Spleen (tissue), 11 donors: ENCODE results near the gene CHCHD2. TPM values are rescaled to one million over a fixed set of nuclear protein-coding genes. Genes with fewer than 3 reads are reported as not detected.
"Not testable (repeated sequence)": the region's sequence is repeated elsewhere in the genome, so short reads cannot be mapped to it uniquely, and the experiment has no call there.

Experiments used
- DNase-seq: peaks from one replicate; pipeline ENCODE4 v3.0.0-alpha.2; 2020
- H3K27ac ChIP-seq, 8 donors: fragments of 200-600 bp; sonication (generic) in 7 of 8; 1 replicate in 4 of 8; 2 replicates in 4 of 8; pipeline versions ENCODE4 v1.5.0 to v1.8.0; 2016 to 2021; ENCODE audit warnings: inconsistent platforms in 4 of 8, mild to moderate bottlenecking in 4 of 8, moderate library complexity in 1 of 8
- H3K27me3 ChIP-seq, 7 donors: fragments of 200-600 bp; sonication (generic) in 6 of 7; replicated peaks in 1 of 7; 1 replicate in 4 of 7; 2 replicates in 3 of 7; pipeline versions ENCODE4 v1.5.0 to v1.8.0; 2016 to 2021; ENCODE audit warnings: inconsistent platforms in 3 of 7, mild to moderate bottlenecking in 1 of 7
- H3K36me3 ChIP-seq, 6 donors: fragments of 200-600 bp; sonication (generic) in 5 of 6; 1 replicate in 4 of 6; 2 replicates in 2 of 6; pipeline versions ENCODE4 v1.5.0 to v1.8.0; 2016 to 2021; ENCODE audit warnings: inconsistent platforms in 2 of 6
- H3K4me1 ChIP-seq, 6 donors: fragments of 200-600 bp; sonication (generic) in 5 of 6; 1 replicate in 3 of 6; 2 replicates in 3 of 6; pipeline versions ENCODE4 v1.5.0 to v1.8.0; 2016 to 2021; ENCODE audit warnings: inconsistent platforms in 3 of 6
- H3K4me3 ChIP-seq, 8 donors: fragments of 200-600 bp; sonication (generic) in 7 of 8; 1 replicate in 4 of 8; 2 replicates in 4 of 8; pipeline versions ENCODE4 v1.5.0 to v1.8.0; 2016 to 2021; ENCODE audit warnings: inconsistent platforms in 4 of 8, mild to moderate bottlenecking in 4 of 8, moderate library complexity in 2 of 8
- H3K9me3 ChIP-seq, 8 donors: fragments of 200-600 bp; sonication (generic) in 7 of 8; 1 replicate in 4 of 8; 2 replicates in 4 of 8; pipeline versions ENCODE4 v1.5.0 to v1.8.0; 2016 to 2021; ENCODE audit warnings: inconsistent platforms in 4 of 8
- POLR2A ChIP-seq, 3 donors: fragments of 450-650 bp; IDR thresholded peaks; one replicate each; pipeline ENCODE4 v1.5.1; 2017; ENCODE audit warnings: antibody characterized with exemption in 3 of 3, mild to moderate bottlenecking in 1 of 3
- POLR2AphosphoS5 ChIP-seq, 3 donors: sonication (generic); formaldehyde crosslinking; IDR thresholded peaks; one replicate each; pipeline ENCODE4 v1.5.1; 2017; ENCODE audit warnings: antibody characterized with exemption in 3 of 3
- WGBS, 5 donors: extraction: QIAGEN DNeasy Blood & Tissue Kit in 3 of 5; methylation state at CpG; one replicate each; pipeline versions ENCODE4 v1.1.5 to v1.1.7; 2013 to 2018; 5-methylcytosine and 5-hydroxymethylcytosine counted together
- intact Hi-C: fragments of 100-400 bp; cut with DNase I; formaldehyde crosslinking; loops from one replicate; pipeline ENCODE4 v1.15.0; 2023; ENCODE audit warnings: low total_unique reads
- polyA plus RNA-seq, 3 donors: library from polyadenylated mRNA; stranded (reverse); fragments of 200-250 nt; gene quantifications; one replicate each; pipeline ENCODE4 v1.2.1, GENCODE V29; 2013
- total RNA-seq, 7 donors: library from RNA; depleted of rRNA in 3 of 7; stranded (reverse); fragments of >200 nt in 3 of 7; fragmentation: NEBNext Ultra II Directional in 4 of 7; extraction: Animal tissue kit (Norgen Biotek cat#: 25700) in 4 of 7; gene quantifications; one replicate each; pipeline versions ENCODE4 v1.1.0 to v1.2.1, GENCODE V29; 2016 to 2021
- TF ChIP-seq, protein P1 (sequence below), 11 experiments: fragments of 200-600 bp in 7 of 11; fragments of 450-650 bp in 4 of 11; sonication (generic) in 4 of 11; IDR thresholded peaks in 8 of 11; conservative IDR thresholded peaks in 3 of 11; 1 replicate in 7 of 11; 2 replicates in 4 of 11; pipeline versions ENCODE4 v1.4.0 to v1.8.0; 2016 to 2021; ENCODE audit warnings: antibody characterized with exemption in 11 of 11, inconsistent platforms in 4 of 11, mild to moderate bottlenecking in 1 of 11
- donor health status: healthy with polysubstance abuse.
- donor health status: DM: no; HTN: no; CAD: no; lungs with moderate emphysema.
- donor health status: DM: no; HTN: no; CAD: no.
- donor health status: Bipolar disorder and iron deficiency.
- donor health status: healthy.
- donor health status: DM: no; HTN: no; CAD: no.
- donor health status: DM: yes; HTN: yes; CAD: no.

Gene CHCHD2
- total and polyA plus RNA-seq, 10 donors: 192 to 476 (median 271) TPM

DNA sequence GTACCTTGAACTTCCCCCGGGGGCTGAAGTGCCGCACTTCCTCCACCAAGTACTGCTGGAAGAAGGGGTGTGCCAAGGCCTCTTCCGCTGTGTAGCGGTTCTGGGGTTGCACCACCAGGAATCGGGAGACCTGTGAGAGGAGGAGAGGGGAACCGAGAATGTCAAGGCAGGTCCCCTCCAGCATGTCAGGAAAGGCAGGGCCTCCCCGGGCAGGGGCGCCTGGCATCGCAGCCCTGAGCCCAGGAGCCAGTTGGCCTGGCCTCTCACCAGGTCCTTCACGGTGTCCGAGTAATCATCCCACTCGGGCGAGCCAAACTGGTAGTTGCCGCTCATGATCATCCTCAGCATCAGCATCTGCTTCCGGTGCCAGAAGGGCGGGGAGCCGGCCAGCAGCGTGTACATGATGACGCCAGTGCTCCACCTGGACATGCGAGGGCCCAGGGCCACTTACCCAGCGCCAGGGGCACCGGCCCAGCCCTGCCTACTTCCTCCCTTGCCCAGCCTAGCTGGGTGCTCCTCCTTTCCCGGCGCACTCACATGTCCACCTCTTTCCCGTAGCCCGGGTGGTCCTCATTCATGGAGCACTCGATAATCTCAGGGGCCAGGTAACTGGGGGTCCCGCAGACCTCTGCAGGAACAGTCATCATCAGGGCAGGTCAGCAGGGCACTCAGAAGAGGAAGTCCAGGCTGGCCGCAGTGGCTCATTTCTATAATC, 24.5 kb downstream of the CHCHD2 start:
- H3K4me1 ChIP-seq: peaks cover 0 to 35% (median 5%) of the 10 kb centered on the region in 6 donors
- 72 to 89% (median 83%) methylated on average over 21 to 29 of the region's 29 CpGs for WGBS, 5 donors
- H3K36me3 ChIP-seq: peaks cover 0 to 84% (median 29%) of the 10 kb centered on the region in 6 donors
- no peak overlapping the region for H3K4me3 ChIP-seq
- intact Hi-C loops: no loop called here
- peak; percentile 68 for DNase-seq
- TF ChIP-seq POLR2AphosphoS5 (IDR thresholded peaks at IDR 0.05): peak in 1 of 3 donors; percentile 62
- TF ChIP-seq, protein P1, sequence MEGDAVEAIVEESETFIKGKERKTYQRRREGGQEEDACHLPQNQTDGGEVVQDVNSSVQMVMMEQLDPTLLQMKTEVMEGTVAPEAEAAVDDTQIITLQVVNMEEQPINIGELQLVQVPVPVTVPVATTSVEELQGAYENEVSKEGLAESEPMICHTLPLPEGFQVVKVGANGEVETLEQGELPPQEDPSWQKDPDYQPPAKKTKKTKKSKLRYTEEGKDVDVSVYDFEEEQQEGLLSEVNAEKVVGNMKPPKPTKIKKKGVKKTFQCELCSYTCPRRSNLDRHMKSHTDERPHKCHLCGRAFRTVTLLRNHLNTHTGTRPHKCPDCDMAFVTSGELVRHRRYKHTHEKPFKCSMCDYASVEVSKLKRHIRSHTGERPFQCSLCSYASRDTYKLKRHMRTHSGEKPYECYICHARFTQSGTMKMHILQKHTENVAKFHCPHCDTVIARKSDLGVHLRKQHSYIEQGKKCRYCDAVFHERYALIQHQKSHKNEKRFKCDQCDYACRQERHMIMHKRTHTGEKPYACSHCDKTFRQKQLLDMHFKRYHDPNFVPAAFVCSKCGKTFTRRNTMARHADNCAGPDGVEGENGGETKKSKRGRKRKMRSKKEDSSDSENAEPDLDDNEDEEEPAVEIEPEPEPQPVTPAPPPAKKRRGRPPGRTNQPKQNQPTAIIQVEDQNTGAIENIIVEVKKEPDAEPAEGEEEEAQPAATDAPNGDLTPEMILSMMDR (IDR thresholded peaks at IDR 0.05 in 8 of 11, conservative IDR thresholded peaks at IDR 0.05 in 3 of 11): no peak
- no peak overlapping the region for H3K27ac ChIP-seq
- no peaks in the 10 kb centered on the region for H3K27me3 ChIP-seq
- no peaks in the 10 kb centered on the region for H3K9me3 ChIP-seq

GRCh38 chr7:56080726-56081435, 25.4 kb downstream of the CHCHD2 start:
- Histone ChIP-seq H3K36me3 (peaks cover 0 to 84% (median 33%) of the 10 kb centered on the region in 6 donors), H3K4me1 (peaks cover 0 to 35% (median 5%) of the 10 kb centered on the region in 6 donors)
- H3K27me3 ChIP-seq, H3K9me3 ChIP-seq, intact Hi-C loops, H3K27ac ChIP-seq, H3K4me3 ChIP-seq: not testable (repeated sequence)
- 90 to 92% (median 90%) methylated on average over 18 to 28 of the region's 28 CpGs for WGBS, 5 donors
- DNase-seq: peak; percentile 72

- Histone ChIP-seq H3K36me3 (peaks cover 0 to 71% (median 33%) of the 10 kb centered on the region in 6 donors), H3K4me1 (peaks cover 0 to 36% (median 5%) of the 10 kb centered on the region in 6 donors), H3K27ac (peak overlapping the region in 4 of 8 donors; percentile 15 to 39 (median 25)), H3K9me3 (no peaks in the 10 kb centered on the region), H3K27me3 (no peaks in the 10 kb centered on the region), H3K4me3 (no peak overlapping the region)
- WGBS, 5 donors: 67 to 87% (median 69%) methylated on average over 8 to 12 of the region's 12 CpGs
- peak; percentile 74 for DNase-seq
- TF ChIP-seq, protein P1 (IDR thresholded peaks at IDR 0.05 in 8 of 11, conservative IDR thresholded peaks at IDR 0.05 in 3 of 11): peak in 5 of 11 experiments; percentile 20 to 60 (median 42)
- TF ChIP-seq POLR2A (IDR thresholded peaks at IDR 0.05) (no peak), POLR2AphosphoS5 (IDR thresholded peaks at IDR 0.05) (peak; percentile 14 to 65 (median 56))
- intact Hi-C loops: loop anchor here (10.0 kb wide), 1 partner anchor 435 kb away; no protein-coding TSS in a partner anchor
These were observed 26.7 kb downstream of the CHCHD2 start for GRCh38 chr7:56079450-56080185.

DNA sequence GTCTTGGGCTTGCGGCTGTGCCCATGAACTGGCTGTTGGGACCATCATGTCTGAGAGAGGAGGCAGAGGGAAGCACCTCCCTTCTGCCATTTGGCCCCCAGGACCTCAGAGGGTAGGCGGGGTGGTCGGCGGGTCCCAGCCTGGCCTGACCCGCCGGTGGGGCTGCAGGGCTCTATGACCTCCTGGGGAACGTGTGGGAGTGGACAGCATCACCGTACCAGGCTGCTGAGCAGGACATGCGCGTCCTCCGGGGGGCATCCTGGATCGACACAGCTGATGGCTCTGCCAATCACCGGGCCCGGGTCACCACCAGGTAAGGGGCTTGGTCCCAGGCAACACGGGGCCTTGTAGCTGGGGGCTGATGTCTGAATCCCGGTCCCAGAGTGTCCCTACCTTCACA, 28.1 kb downstream of the CHCHD2 start:
- Histone ChIP-seq H3K27ac (no peak overlapping the region), H3K4me3 (no peak overlapping the region), H3K36me3 (peaks cover 0 to 76% (median 33%) of the 10 kb centered on the region in 6 donors), H3K4me1 (peaks cover 0 to 40% (median 4%) of the 10 kb centered on the region in 6 donors), H3K27me3 (no peaks in the 10 kb centered on the region), H3K9me3 (no peaks in the 10 kb centered on the region)
- TF ChIP-seq, protein P1 (IDR thresholded peaks at IDR 0.05 in 8 of 11, conservative IDR thresholded peaks at IDR 0.05 in 3 of 11): no peak
- TF ChIP-seq POLR2AphosphoS5 (IDR thresholded peaks at IDR 0.05): peak in 1 of 3 donors; percentile 64
- intact Hi-C loops: loop anchor here (10.0 kb wide), 1 partner anchor 433 kb away; no protein-coding TSS in a partner anchor
- peak; percentile 75 for DNase-seq
- WGBS, 5 donors: 95 to 100% (median 96%) methylated on average over 3 to 16 of the region's 16 CpGs
